Neural cell (in vitro differentiated cells): Measurements from ENCODE around the gene RNF225. TPM values are rescaled to one million over a fixed set of nuclear protein-coding genes. Genes with fewer than 3 reads are reported as not detected.

Experiments
- H2AFZ ChIP-seq: fragments of 200-600, 300-800 bp; sonication (generic), shearing (Covaris generic); 2 replicates; pipeline ENCODE4 v1.6.0; 2014; ENCODE audit warnings: low read depth, mild to moderate bottlenecking, antibody characterized with exemption, low read length, moderate library complexity
- H3F3A ChIP-seq: fragments of 200-600 bp; shearing (Covaris generic); 2 replicates; pipeline ENCODE4 v1.6.1; 2016; ENCODE audit warnings: mild to moderate bottlenecking, moderate library complexity, mixed read lengths, antibody characterized with exemption, low read length; ENCODE audit not compliant: insufficient read depth, poor library complexity, severe bottlenecking
- H3K27ac ChIP-seq: fragments of 200-600, 300-800 bp; sonication (generic), shearing (Covaris generic); 2 replicates; pipeline ENCODE4 v1.5.1; 2014; ENCODE audit warnings: mild to moderate bottlenecking, low read length, moderate library complexity
- H3K27me3 ChIP-seq: fragments of 300-800, 200-600 bp; sonication (generic), shearing (Covaris generic); 2 replicates; pipeline ENCODE4 v1.6.0; 2014; ENCODE audit warnings: mild to moderate bottlenecking, low read depth, low read length, moderate library complexity; ENCODE audit not compliant: insufficient read depth
- H3K36me3 ChIP-seq: fragments of 300-800, 200-600 bp; sonication (generic), shearing (Covaris generic); 2 replicates; pipeline ENCODE4 v1.5.1; 2014; ENCODE audit warnings: mild to moderate bottlenecking, antibody characterized with exemption, low read length, moderate library complexity; ENCODE audit not compliant: insufficient read depth
- H3K4me2 ChIP-seq: fragments of 300-800, 200-600 bp; sonication (generic), shearing (Covaris generic); 2 replicates; pipeline ENCODE4 v1.6.0; 2014; ENCODE audit warnings: mild to moderate bottlenecking, low read length
- H3K4me3 ChIP-seq: fragments of 300-800, 200-600 bp; sonication (generic), shearing (Covaris generic); 2 replicates; pipeline ENCODE4 v1.5.1; 2014; ENCODE audit warnings: mild to moderate bottlenecking, low read length, moderate library complexity
- H3K79me2 ChIP-seq: fragments of 200-600 bp; shearing (Covaris generic); replicated peaks from 2 replicates; pipeline ENCODE4 v1.6.0; 2014; ENCODE audit warnings: mild to moderate bottlenecking, low read length, moderate library complexity; ENCODE audit not compliant: insufficient read depth
- H3K9ac ChIP-seq: fragments of 300-800, 200-600 bp; sonication (generic), shearing (Covaris generic); 2 replicates; pipeline ENCODE4 v1.6.1; 2016; ENCODE audit warnings: mild to moderate bottlenecking, low read length, mixed read lengths
- H3K9me2 ChIP-seq: fragments of 200-600 bp; shearing (Covaris generic); 2 replicates; pipeline ENCODE4 v1.6.1; 2016; ENCODE audit warnings: mild to moderate bottlenecking, low read length, mixed read lengths; ENCODE audit not compliant: insufficient read depth
- H3K9me3 ChIP-seq: fragments of 200-600, 300-800 bp; sonication (generic), shearing (Covaris generic); 2 replicates; pipeline ENCODE4 v1.6.1; 2016; ENCODE audit warnings: mild to moderate bottlenecking, mixed run types, low read length, moderate library complexity, mixed read lengths
- H4K20me1 ChIP-seq: fragments of 200-600 bp; shearing (Covaris generic); 2 replicates; pipeline ENCODE4 v1.6.1; 2016; ENCODE audit warnings: mild to moderate bottlenecking, mixed run types; ENCODE audit not compliant: insufficient read depth
- EP300 ChIP-seq: fragments of 450-650 bp; conservative IDR thresholded peaks from 2 replicates; pipeline ENCODE4 v1.6.1; 2014; ENCODE audit warnings: antibody characterized with exemption, mild to moderate bottlenecking, moderate library complexity; ENCODE audit not compliant: poor library complexity, severe bottlenecking
- EZH2 ChIP-seq: fragments of 200-600, 300-800 bp; shearing (Covaris generic), sonication (generic); IDR thresholded peaks from 2 replicates; pipeline ENCODE4 v1.6.1; 2014; ENCODE audit warnings: antibody characterized with exemption, low read length, borderline replicate concordance, mild to moderate bottlenecking; ENCODE audit not compliant: insufficient read depth, poor library complexity, severe bottlenecking
- MXI1 ChIP-seq: fragments of 450-650 bp; conservative IDR thresholded peaks from 2 replicates; pipeline ENCODE4 v1.6.1; 2014; ENCODE audit warnings: antibody characterized with exemption, mild to moderate bottlenecking; ENCODE audit not compliant: poor library complexity, severe bottlenecking
- POLR2AphosphoS5 ChIP-seq: IDR thresholded peaks from 2 replicates; pipeline ENCODE4 v1.6.1; 2012
- RAD21 ChIP-seq: fragments of 450-650 bp; conservative IDR thresholded peaks from 2 replicates; pipeline ENCODE4 v1.6.1; 2014; ENCODE audit warnings: antibody characterized with exemption, mild to moderate bottlenecking, moderate library complexity
- SMC3 ChIP-seq: fragments of 450-650 bp; conservative IDR thresholded peaks from 2 replicates; pipeline ENCODE4 v1.6.1; 2014; ENCODE audit warnings: antibody characterized with exemption, mild to moderate bottlenecking, moderate library complexity; ENCODE audit not compliant: poor library complexity
- TAF1 ChIP-seq: IDR thresholded peaks from 2 replicates; pipeline ENCODE4 v1.6.1; 2012; ENCODE audit warnings: low read depth
- polyA plus RNA-seq: library from polyadenylated mRNA; depleted of rRNA; stranded (reverse); fragments of >200 nt; gene quantifications from 2 replicates; pipeline ENCODE4 v1.2.3, GENCODE V29; 2014
- TF ChIP-seq, protein P1 (sequence below): IDR thresholded peaks from 2 replicates; pipeline ENCODE4 v1.6.1; 2012; ENCODE audit warnings: borderline replicate concordance
- TF ChIP-seq, protein P2 (sequence below): fragments of 450-650 bp; IDR thresholded peaks from 2 replicates; pipeline ENCODE4 v1.5.1; 2014; ENCODE audit warnings: antibody characterized with exemption, mild to moderate bottlenecking, moderate library complexity; ENCODE audit not compliant: poor library complexity, severe bottlenecking

RNF225 gene
- polyA plus RNA-seq, 1 donor from 2014 or later, result not detected

DNA sequence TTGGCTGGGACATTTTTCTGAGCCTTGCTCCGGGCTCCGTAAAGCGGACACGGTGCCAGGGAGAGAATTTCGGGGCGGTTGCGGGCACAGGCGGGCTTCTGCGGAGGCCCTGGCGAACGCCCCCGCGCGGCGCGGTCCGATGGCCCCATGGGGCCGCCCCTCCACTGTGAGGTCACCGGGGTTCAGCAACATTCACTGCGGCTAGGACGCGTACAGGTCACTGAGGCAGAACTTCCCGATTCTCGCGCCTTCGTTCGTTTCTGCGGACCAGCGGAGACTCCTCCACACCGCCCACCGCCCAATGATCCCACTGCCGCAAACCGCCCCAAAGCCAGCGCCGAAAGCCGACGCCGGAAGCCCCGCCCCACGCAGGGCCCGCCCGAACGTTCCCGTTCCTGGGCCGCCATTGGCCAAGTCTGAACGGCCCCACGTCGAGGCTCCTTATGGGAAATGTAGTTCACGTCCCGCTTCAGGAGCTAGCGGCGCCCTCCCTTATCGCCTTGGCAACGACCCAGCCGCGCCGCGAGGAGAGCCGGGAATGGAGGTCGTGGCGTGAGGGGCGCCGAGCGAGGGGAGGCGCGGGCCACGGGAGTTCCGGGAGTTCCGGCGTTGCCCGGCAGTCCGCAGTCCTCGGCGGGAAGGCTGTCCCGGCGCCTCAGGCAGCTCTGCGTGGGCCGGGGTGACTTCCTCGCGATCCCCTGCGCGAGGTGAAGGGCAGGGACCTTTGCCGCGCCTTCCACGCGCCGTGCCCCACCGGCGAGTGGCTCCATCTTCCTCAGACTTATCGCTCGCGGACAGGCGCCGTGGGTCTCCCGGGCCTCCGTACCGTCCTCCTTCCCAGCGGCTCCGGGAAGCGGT, 12.9 kb downstream of the RNF225 start, which contains the start of gene ZNF584:
ZNF584 (plus strand) TSS at position 498 of the 858 bp plus-strand sequence. CDS start 499 bp downstream, outside the sequence.
- H3K36me3 ChIP-seq, result no peaks in the 10 kb centered on the region
- H3K9me3 ChIP-seq, result no peaks in the 10 kb centered on the region
- TF ChIP-seq MXI1, result peak; percentile 98
- TF ChIP-seq SMC3, result no peak
- TF ChIP-seq TAF1, result peak; percentile 71
- peak; percentile 28 for TF ChIP-seq EP300
- TF ChIP-seq EZH2, result no peak
- TF ChIP-seq, protein P1, sequence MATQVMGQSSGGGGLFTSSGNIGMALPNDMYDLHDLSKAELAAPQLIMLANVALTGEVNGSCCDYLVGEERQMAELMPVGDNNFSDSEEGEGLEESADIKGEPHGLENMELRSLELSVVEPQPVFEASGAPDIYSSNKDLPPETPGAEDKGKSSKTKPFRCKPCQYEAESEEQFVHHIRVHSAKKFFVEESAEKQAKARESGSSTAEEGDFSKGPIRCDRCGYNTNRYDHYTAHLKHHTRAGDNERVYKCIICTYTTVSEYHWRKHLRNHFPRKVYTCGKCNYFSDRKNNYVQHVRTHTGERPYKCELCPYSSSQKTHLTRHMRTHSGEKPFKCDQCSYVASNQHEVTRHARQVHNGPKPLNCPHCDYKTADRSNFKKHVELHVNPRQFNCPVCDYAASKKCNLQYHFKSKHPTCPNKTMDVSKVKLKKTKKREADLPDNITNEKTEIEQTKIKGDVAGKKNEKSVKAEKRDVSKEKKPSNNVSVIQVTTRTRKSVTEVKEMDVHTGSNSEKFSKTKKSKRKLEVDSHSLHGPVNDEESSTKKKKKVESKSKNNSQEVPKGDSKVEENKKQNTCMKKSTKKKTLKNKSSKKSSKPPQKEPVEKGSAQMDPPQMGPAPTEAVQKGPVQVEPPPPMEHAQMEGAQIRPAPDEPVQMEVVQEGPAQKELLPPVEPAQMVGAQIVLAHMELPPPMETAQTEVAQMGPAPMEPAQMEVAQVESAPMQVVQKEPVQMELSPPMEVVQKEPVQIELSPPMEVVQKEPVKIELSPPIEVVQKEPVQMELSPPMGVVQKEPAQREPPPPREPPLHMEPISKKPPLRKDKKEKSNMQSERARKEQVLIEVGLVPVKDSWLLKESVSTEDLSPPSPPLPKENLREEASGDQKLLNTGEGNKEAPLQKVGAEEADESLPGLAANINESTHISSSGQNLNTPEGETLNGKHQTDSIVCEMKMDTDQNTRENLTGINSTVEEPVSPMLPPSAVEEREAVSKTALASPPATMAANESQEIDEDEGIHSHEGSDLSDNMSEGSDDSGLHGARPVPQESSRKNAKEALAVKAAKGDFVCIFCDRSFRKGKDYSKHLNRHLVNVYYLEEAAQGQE, result peak; percentile 32
- peak; percentile 97 for TF ChIP-seq POLR2AphosphoS5
- TF ChIP-seq, protein P2, sequence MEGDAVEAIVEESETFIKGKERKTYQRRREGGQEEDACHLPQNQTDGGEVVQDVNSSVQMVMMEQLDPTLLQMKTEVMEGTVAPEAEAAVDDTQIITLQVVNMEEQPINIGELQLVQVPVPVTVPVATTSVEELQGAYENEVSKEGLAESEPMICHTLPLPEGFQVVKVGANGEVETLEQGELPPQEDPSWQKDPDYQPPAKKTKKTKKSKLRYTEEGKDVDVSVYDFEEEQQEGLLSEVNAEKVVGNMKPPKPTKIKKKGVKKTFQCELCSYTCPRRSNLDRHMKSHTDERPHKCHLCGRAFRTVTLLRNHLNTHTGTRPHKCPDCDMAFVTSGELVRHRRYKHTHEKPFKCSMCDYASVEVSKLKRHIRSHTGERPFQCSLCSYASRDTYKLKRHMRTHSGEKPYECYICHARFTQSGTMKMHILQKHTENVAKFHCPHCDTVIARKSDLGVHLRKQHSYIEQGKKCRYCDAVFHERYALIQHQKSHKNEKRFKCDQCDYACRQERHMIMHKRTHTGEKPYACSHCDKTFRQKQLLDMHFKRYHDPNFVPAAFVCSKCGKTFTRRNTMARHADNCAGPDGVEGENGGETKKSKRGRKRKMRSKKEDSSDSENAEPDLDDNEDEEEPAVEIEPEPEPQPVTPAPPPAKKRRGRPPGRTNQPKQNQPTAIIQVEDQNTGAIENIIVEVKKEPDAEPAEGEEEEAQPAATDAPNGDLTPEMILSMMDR, result peak; percentile 48
- no peak for TF ChIP-seq RAD21
- H3K27ac ChIP-seq, result peak within 1 kb of the TSS; percentile 89
- no peaks in the 10 kb centered on the region for H3K9me2 ChIP-seq
- no peaks in the 10 kb centered on the region for H3F3A ChIP-seq
- H3K9ac ChIP-seq, result peak within 1 kb of the TSS; percentile 90
- no peaks in the 10 kb centered on the region for H3K27me3 ChIP-seq
- H3K79me2 ChIP-seq, result peaks cover 12% of the 10 kb centered on the region
- H3K4me3 ChIP-seq, result peak within 1 kb of the TSS; percentile 99
- H3K4me2 ChIP-seq, result peak within 1 kb of the TSS; percentile 91
- peak within 1 kb of the TSS; percentile 60 for H2AFZ ChIP-seq
- no peaks in the 10 kb centered on the region for H4K20me1 ChIP-seq

DNA sequence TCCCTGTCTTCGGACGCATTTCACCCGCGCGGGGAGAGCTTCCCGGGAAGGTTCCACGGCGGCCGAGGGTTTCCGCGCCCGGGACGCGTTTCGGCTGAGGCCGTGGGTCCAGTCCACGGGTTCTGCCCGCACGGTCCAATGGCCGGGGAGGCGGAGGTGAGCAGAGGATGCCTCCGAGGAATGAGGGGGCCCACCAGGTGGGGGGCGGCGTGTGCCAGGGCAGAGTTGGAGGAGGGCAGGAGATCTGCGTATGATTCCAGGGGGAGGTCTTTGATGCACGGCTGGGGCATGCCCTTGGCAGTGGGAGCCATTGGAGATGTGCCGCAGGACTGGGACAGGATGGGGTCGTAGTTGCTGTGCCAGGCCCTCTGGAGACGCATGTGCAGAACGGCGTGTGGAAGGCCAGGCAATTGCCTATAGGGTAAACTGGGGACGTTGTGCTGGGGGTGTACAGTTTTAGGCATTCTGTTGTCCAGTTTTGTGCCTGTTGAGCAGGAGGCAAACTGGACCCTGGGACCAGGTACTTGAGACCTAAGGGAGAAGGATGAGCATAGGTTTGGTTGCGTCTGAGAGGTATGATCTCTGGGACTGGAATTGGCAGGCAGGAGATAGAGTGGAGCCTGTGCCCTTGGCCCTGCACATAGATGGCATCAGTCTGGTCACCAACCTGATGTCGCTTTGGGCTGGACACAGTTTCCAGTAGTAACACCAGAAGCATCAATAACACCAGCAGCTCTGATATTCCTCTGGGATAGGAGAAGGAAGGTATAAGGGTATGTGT, 13.7 kb downstream of the RNF225 start:
- peak overlapping the region; percentile 89 for H3K27ac ChIP-seq
- TF ChIP-seq POLR2AphosphoS5 (no peak), EP300 (no peak)

More for the DNA sequence above, 13.7 kb downstream of the RNF225 start:
- H3K9me3 ChIP-seq, result no peaks in the 10 kb centered on the region
- peak overlapping the region; percentile 45 for H2AFZ ChIP-seq
- peak overlapping the region; percentile 82 for H3K4me2 ChIP-seq
- H3K36me3 ChIP-seq, result no peaks in the 10 kb centered on the region
- no peaks in the 10 kb centered on the region for H4K20me1 ChIP-seq
- no peaks in the 10 kb centered on the region for H3F3A ChIP-seq
- peaks cover 12% of the 10 kb centered on the region for H3K79me2 ChIP-seq
- H3K9me2 ChIP-seq, result no peaks in the 10 kb centered on the region
- peak overlapping the region; percentile 78 for H3K9ac ChIP-seq
- peak overlapping the region; percentile 99 for H3K4me3 ChIP-seq
- no peaks in the 10 kb centered on the region for H3K27me3 ChIP-seq
